ENCODE data around the gene STK38.

- TF ChIP-seq, protein P1, sequence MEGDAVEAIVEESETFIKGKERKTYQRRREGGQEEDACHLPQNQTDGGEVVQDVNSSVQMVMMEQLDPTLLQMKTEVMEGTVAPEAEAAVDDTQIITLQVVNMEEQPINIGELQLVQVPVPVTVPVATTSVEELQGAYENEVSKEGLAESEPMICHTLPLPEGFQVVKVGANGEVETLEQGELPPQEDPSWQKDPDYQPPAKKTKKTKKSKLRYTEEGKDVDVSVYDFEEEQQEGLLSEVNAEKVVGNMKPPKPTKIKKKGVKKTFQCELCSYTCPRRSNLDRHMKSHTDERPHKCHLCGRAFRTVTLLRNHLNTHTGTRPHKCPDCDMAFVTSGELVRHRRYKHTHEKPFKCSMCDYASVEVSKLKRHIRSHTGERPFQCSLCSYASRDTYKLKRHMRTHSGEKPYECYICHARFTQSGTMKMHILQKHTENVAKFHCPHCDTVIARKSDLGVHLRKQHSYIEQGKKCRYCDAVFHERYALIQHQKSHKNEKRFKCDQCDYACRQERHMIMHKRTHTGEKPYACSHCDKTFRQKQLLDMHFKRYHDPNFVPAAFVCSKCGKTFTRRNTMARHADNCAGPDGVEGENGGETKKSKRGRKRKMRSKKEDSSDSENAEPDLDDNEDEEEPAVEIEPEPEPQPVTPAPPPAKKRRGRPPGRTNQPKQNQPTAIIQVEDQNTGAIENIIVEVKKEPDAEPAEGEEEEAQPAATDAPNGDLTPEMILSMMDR (conservative IDR thresholded peaks at IDR 0.05; ENCODE audit: low read length): no peak
- TF ChIP-seq EZH2phosphoT487 (IDR thresholded peaks at IDR 0.05; ENCODE audit: borderline replicate concordance): no peak
Measured at GRCh38 chr6:36545767-36546307, 1.4 kb downstream of the STK38 start.

All from Loucy (cell line).